Ishikawa (cell line): ENCODE measurements around the gene TSR1.

Experiments
- CEBPB ChIP-seq: IDR thresholded peaks from 2 replicates; pipeline ENCODE4 v1.6.1; 2012
- CREB1 ChIP-seq: IDR thresholded peaks from 2 replicates; pipeline ENCODE4 v1.6.1; 2012; ENCODE audit warnings: low read depth
- EGR1 ChIP-seq: IDR thresholded peaks from 2 replicates; pipeline ENCODE4 v1.6.1; 2012
- EP300 ChIP-seq: IDR thresholded peaks from 2 replicates; pipeline ENCODE4 v1.6.1; 2012; ENCODE audit warnings: borderline replicate concordance
- FOXM1 ChIP-seq: IDR thresholded peaks from 2 replicates; pipeline ENCODE4 v1.6.1; 2012; ENCODE audit warnings: low read depth, borderline replicate concordance
- NFIC ChIP-seq: IDR thresholded peaks from 2 replicates; pipeline ENCODE4 v1.6.1; 2012
- RAD21 ChIP-seq: IDR thresholded peaks from 2 replicates; pipeline ENCODE4 v1.6.1; 2012; ENCODE audit warnings: low read depth
- REST ChIP-seq: IDR thresholded peaks from 2 replicates; pipeline ENCODE4 v1.6.1; 2012; ENCODE audit warnings: low read depth, mild to moderate bottlenecking
- TAF1 ChIP-seq: IDR thresholded peaks from 2 replicates; pipeline ENCODE4 v1.6.1; 2012; ENCODE audit warnings: low read depth, mild to moderate bottlenecking
- TCF12 ChIP-seq: IDR thresholded peaks from 2 replicates; pipeline ENCODE4 v1.6.1; 2012; ENCODE audit warnings: low read depth
- TEAD4 ChIP-seq: IDR thresholded peaks from 2 replicates; pipeline ENCODE4 v1.6.1; 2012
- USF1 ChIP-seq: IDR thresholded peaks from 2 replicates; pipeline ENCODE4 v1.6.1; 2012
- YY1 ChIP-seq: IDR thresholded peaks from 2 replicates; pipeline ENCODE4 v1.6.1; 2012; ENCODE audit warnings: low read depth
- ZBTB7A ChIP-seq: IDR thresholded peaks from 2 replicates; pipeline ENCODE4 v1.6.1; 2012; ENCODE audit warnings: low read depth
- TF ChIP-seq, protein P1 (sequence below): IDR thresholded peaks from 2 replicates; pipeline ENCODE4 v1.6.1; 2012

TSR1 gene

GRCh38 chr17:2362416-2362815 lies 26.2 kb upstream of the TSR1 start:
- TF ChIP-seq, protein P1, sequence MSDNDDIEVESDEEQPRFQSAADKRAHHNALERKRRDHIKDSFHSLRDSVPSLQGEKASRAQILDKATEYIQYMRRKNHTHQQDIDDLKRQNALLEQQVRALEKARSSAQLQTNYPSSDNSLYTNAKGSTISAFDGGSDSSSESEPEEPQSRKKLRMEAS = no peak
- no peak for TF ChIP-seq FOXM1
- TF ChIP-seq TEAD4 = no peak
- TF ChIP-seq YY1 = no peak
- no peak for TF ChIP-seq TCF12
- TF ChIP-seq ZBTB7A = no peak
- no peak for TF ChIP-seq TAF1
- TF ChIP-seq EGR1 = no peak
- no peak for TF ChIP-seq REST
- no peak for TF ChIP-seq CEBPB
- TF ChIP-seq RAD21 = no peak

DNA sequence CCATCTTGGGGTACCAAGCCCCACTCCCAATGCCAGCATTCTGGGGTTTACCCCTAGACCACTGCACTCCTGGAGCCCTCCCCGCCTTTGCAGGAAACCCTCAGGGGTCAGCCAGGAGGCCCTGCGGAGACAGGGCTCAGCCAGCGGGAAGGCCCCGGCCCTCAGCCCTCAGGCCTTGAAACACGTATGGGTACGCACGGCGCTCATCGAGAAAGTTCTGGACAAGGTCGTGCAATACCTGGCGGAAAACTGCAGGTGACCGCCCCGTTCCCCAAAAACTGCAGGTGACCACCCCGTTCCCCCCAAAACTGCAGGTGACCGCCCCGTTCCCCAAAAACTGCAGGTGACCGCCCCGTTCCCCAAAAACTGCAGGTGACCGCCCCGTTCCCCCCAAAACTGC lies 25.8 kb upstream of the TSR1 start:
- TF ChIP-seq USF1 = no peak
- TF ChIP-seq YY1 = no peak
- no peak for TF ChIP-seq CEBPB
- no peak for TF ChIP-seq CREB1
- TF ChIP-seq NFIC = no peak
- TF ChIP-seq REST = no peak
- TF ChIP-seq TCF12 = no peak
- no peak for TF ChIP-seq ZBTB7A
- TF ChIP-seq TEAD4 = no peak
- TF ChIP-seq FOXM1 = no peak

DNA sequence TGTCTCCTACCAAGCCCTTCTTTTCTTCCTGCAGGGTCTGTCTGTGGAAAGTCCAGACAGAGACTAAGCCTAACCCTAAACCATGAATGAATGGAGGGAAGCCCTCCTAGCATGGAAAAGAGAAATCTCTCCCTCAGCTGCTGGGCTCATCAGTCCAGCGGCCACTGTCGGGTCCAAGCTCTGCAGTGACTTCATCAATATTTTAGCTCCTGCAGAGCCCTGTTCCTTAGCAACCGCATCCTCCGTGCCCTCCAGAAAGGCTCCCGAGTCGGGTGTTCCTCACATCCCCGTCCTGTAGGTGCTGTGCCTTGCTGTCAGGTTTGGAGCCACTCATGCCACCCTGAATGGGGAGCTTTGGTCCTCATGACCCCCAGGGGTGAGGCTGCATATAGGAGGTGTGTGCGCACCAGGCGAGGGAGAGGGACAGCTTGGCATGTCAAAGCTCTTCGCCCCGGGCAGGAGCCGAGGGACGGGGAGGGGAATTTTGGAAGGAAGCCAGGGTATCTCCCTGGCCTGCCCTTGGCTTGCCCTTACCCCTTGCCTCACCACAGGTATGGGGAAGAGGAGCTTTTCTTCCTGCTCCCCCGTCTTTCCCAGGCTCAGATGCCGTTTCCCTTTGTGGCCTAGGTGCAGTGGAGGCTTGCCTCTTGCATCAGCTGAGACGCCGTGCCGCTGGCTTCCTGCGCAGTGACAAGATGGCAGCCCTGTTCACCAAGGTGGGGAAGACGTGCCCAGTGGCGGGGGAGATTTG lies 24.9 kb upstream of the TSR1 start:
- TF ChIP-seq CREB1 (no peak), FOXM1 (no peak), TEAD4 (no peak), USF1 (no peak), EP300 (no peak)
- TF ChIP-seq, protein P1 = no peak

DNA sequence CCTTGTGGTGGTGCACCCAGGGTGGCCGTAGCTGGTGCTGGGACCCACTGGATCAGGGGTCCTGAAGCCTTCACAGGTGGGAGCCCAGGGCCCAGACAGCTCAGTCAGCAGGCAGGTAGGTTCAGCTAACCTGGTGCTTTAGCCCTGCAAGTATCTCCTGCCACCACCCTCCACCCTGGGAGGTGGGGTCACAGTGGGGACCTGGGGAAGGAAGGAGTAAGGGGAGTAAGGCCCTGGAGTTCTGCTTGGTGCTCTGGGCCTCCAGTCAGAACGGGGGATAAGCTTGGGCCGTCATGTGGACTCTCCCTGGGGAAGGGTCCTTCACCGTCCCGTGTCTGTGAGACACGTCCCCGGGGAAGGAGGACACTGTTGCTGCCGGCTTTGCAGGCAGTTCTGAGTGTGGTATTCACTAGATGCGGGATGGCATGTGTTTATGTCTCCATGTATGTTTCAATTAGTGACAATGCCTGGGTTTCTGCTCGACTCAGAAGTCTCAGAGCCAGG lies 21.7 kb upstream of the TSR1 start:
- TF ChIP-seq FOXM1 = no peak
- no peak for TF ChIP-seq RAD21
- TF ChIP-seq CREB1 = no peak

DNA sequence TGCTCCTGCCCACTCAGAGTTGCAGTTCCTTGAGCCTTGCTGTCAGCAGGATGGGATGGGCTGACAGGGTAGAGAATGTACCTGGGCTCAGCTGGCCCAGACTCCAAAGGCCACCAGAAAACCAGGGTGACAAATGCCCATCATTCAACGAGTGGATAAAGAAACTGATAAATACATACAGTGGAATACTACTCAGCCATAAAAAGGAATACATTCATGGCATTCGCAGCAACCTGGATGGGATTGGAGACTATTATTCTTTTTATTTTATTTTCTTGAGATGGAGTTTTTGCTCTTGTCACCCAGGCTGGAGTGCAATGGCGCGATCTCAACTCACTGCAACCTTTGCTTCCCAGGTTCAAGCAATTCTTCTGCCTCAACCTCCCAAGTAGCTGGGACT lies 21.0 kb upstream of the TSR1 start:
- TF ChIP-seq YY1 (no peak), TAF1 (no peak), FOXM1 (no peak), RAD21 (no peak)

- TF ChIP-seq CEBPB (no peak), TEAD4 (no peak), REST (no peak)
These were observed 18.1 kb upstream of the TSR1 start for GRCh38 chr17:2354311-2354710.
